GM19240 (cell line): ENCODE data around the gene BCL2L12.

Experiments
- DNase-seq: peaks from one replicate; pipeline ENCODE4 v3.0.0; 2011; ENCODE audit warnings: low spot score; ENCODE audit not compliant: insufficient read length

The BCL2L12 gene

GRCh38 chr19:49684983-49685553 lies 19.3 kb downstream of the BCL2L12 start:
- DNase-seq, result no peak

- DNase-seq, result no peak
Observed at GRCh38 chr19:49685845-49686332, 20.2 kb downstream of the BCL2L12 start.

GRCh38 chr19:49686503-49687088 lies 20.9 kb downstream of the BCL2L12 start:
- no peak for DNase-seq

- DNase-seq, result no peak
Observed at GRCh38 chr19:49687150-49687549, 21.4 kb downstream of the BCL2L12 start.

GRCh38 chr19:49687566-49688316 lies 22.0 kb downstream of the BCL2L12 start:
- DNase-seq, result no peak

GRCh38 chr19:49688531-49689132 lies 22.9 kb downstream of the BCL2L12 start:
- DNase-seq, result no peak

- DNase-seq, result no peak
Observed at GRCh38 chr19:49689133-49690078, 23.7 kb downstream of the BCL2L12 start, which contains the start of gene ADM5. Gene ADM5 (plus strand): TSS chr19:49689594. CDS start chr19:49689838, 244 bp downstream.

- no peak for DNase-seq
Observed at GRCh38 chr19:49690079-49690655, 24.4 kb downstream of the BCL2L12 start.

- DNase-seq, result peak; percentile 50
Observed at GRCh38 chr19:49690656-49691242, 25.0 kb downstream of the BCL2L12 start, which contains the start of gene CPT1C. Gene CPT1C (plus strand): TSS chr19:49691116. CDS start chr19:49692253, 1,137 bp downstream.

GRCh38 chr19:49691243-49692146 lies 25.8 kb downstream of the BCL2L12 start:
- no peak for DNase-seq

- DNase-seq, result no peak
Observed at GRCh38 chr19:49692147-49692506, 26.4 kb downstream of the BCL2L12 start.

GRCh38 chr19:49696115-49696514 lies 30.4 kb downstream of the BCL2L12 start:
- no peak for DNase-seq

GRCh38 chr19:49696865-49697264 lies 31.1 kb downstream of the BCL2L12 start:
- DNase-seq, result no peak

- DNase-seq, result no peak
Observed at GRCh38 chr19:49699364-49699763, 33.6 kb downstream of the BCL2L12 start.

GRCh38 chr19:49700563-49700962 lies 34.8 kb downstream of the BCL2L12 start:
- DNase-seq, result no peak

GRCh38 chr19:49701271-49701786 lies 35.6 kb downstream of the BCL2L12 start:
- no peak for DNase-seq

GRCh38 chr19:49704888-49705642 lies 39.3 kb downstream of the BCL2L12 start:
- DNase-seq, result no peak

GRCh38 chr19:49705919-49706318 lies 40.2 kb downstream of the BCL2L12 start:
- DNase-seq, result no peak
